NCI-H1694 treated with DMSO at 0.1 percent for 48 hours (cell line): ENCODE measurements around the gene GKN2.
A peak's percentile ranks its signal among the peaks of the same experiment; 100 is the strongest.
"Not testable (repeated sequence)": the region's sequence is repeated elsewhere in the genome, so short reads cannot be mapped to it uniquely, and the experiment has no call there.

Experiments used
- DNase-seq: peaks from one replicate; lab custom pipeline; 2025; lab: John Stamatoyannopoulos, UW

The GKN2 gene

GRCh38 chr2:68918497-68918896 lies 34.2 kb downstream of the GKN2 start:
- DNase-seq = no peak

- DNase-seq = no peak
Observed at GRCh38 chr2:68917034-68917718, 35.5 kb downstream of the GKN2 start.

GRCh38 chr2:68916226-68916625 lies 36.5 kb downstream of the GKN2 start:
- DNase-seq = no peak

DNA sequence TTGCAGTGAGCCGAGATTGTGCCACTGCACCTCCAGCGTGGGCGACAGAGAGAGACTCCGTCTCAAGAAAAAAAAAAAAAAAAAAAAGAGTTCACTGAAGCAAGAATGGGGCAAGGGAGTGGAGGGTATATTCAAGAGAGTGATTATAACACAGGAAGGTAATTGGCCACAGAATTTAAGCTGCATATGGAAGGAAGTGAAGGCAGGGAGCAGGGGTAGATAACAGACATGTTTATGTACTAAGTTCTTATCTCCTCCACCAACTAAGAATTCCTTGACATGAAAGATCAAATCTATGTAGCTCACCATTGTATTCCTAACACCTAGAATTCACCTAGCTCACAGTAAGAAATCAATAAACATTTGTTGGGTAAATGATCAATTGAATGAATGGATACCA lies 37.3 kb downstream of the GKN2 start:
- DNase-seq = no peak

DNA sequence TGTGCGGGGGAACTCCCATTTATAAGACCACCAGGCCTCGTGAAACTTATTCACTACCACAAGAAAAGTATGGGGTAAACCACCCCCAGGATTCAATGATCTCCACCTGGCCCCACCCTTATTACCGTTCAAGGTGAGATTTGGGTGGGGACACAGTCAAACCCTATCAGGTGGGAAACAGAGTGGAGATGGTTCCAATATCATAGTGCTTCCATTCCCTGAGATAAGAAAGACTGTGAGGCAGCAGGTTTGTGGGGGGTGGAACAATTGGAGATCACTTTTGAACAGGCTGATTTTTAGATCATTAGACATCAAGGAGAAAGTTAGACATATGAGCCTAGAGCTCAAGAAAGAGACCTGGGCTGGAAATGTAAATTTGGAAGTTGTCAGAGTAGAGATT lies 39.3 kb downstream of the GKN2 start:
- DNase-seq = no peak

DNA sequence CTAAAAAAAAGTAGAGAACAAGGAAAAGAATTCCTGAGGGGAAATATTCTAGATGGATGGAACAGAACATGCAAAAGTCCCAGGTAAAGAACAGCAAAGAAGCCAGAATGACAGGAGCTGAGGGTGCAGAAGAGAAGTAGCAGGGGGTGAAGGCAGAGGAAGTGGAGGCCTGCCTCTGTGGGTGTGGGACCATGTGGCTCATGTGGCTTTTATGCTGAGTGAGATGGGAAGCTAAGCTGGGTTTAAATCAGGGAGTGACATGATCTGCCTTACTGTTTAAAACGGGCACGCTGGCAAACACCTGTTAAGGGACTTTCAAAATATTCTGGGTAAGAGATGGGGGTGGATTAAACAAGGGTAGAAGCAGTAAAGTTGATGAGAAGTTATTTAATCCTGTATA lies 40.0 kb downstream of the GKN2 start:
- no peak for DNase-seq

GRCh38 chr2:68912111-68912510 lies 40.6 kb downstream of the GKN2 start:
- DNase-seq = no peak

- DNase-seq = no peak
Observed at GRCh38 chr2:68911709-68912108, 41.0 kb downstream of the GKN2 start.

DNA sequence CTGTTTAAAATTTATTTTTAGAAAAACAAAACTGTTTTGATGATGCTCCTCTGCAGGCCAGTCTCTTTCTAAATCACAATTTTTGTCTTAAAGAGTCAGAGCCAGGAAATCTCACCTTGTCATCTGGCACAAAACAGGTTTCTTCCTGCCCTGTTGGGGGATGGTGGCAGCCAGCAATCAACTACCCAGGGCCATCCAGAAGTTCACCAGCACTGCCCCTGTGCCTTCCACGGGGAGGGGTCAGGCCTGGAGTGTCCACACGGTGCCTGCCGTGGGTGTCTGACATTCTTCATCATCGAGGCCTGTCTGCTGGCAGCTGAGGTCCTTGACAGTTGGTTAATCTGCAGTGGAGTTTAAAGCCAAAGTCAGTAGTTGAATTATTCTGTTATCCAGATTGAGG lies 41.4 kb downstream of the GKN2 start:
- no peak for DNase-seq

GRCh38 chr2:68909793-68910674 lies 42.7 kb downstream of the GKN2 start:
- DNase-seq = peak; percentile 55

GRCh38 chr2:68908392-68908970 lies 44.2 kb downstream of the GKN2 start:
- peak; percentile 9 for DNase-seq

DNA sequence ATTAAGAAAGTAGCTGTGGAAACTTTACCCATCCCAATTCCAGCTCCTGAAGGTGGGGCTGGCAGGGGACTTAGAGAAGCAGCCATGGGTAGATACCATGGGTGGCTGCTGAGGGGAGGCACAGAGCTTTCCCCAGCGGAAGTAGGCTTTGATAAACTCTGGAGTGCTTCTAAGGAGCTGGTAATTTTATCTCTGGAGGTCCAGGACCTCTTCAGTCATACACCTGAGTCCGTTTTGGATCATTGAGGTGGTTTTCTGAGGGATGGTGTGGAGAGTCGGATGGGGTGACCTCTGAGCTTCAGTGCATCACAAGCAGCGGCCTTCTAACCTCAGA lies 44.8 kb downstream of the GKN2 start:
- no peak for DNase-seq

DNA sequence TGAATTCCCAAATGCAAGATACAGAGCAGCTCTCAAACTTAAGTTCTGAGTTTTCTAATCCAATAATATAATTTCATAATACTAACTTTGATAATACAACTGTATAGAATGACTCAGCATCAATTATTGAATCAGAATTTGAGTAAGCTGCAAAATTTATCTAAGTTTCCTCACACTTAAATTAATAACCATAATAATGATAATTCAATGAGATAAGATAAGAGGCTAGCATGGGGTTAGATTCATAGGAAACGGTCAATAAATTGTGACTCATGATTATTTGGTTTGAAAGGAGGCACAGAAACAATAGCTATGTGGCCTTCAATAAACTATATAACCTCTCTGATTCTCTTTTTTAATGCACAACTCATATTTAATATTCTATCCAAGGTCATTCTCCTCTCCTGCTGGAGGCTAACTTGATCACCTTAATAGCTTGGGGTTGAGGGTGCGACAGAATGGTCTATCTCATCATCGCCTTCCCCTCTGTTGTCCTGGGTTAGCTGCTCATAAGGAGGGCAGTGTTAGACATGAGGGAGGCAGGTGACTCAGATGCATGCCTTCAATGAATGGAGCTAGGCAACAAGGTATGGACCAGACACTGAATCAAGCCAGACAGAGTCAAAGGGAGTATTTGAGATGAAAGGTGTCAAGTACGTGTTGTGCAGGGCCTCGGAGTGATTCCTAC lies 45.3 kb downstream of the GKN2 start:
- no peak for DNase-seq

GRCh38 chr2:68906716-68907115 lies 46.0 kb downstream of the GKN2 start:
- DNase-seq = no peak

- DNase-seq = no peak
Observed at GRCh38 chr2:68905116-68905515, 47.6 kb downstream of the GKN2 start.

DNA sequence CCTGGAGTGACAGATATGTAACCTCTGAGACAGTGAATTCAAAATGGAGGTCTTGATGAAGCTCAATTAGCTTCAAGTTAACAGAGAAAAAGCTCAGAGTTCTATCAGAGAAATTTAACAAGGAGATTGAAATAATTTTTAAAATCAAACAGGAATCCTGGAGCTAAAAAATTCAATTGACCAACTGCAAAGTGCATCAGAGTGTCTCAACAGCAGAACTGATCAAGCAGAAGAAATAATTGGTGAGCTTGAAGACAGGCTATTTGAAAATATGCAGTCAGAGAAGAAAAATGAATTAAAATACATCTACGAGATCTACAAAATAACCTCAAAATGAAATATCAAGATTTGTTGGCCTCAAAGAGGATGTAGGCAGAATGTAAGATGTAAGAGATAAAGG lies 51.1 kb downstream of the GKN2 start:
- no peak for DNase-seq

GRCh38 chr2:68901199-68901514 lies 51.5 kb downstream of the GKN2 start:
- DNase-seq = no peak

- DNase-seq = no peak
Observed at GRCh38 chr2:68900496-68901198, 52.0 kb downstream of the GKN2 start.

DNA sequence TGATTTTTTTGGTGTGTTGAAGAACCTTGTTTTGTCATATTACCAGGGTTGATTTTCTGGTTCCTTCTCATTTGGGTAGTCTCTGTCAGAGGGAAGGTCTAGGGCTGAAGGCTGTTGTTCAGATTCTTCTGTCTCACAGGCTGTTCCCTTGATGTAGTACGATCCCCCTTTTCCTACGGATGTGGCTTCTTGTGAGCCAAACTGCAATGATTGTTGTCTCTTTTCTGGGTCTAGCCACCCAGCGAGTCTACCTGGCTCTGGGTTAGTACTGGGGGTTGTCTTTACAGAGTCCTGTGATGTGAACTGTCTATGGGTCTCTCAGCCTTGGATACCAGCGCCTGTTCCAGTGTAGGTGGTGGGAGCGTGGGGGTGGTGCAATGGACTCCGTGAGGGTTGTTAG lies 56.7 kb downstream of the GKN2 start:
- not testable (repeated sequence) for DNase-seq
